Activated T-helper 1 cell treated with anti-CD3 and anti-CD28 coated beads, Interleukin-2, amount 50 U/mL, for 16 hours (primary cell): ENCODE data around the gene CR2.
"Not testable (repeated sequence)": the region's sequence is repeated elsewhere in the genome, so short reads cannot be mapped to it uniquely, and the experiment has no call there.

Experiments
- DNase-seq, 2 donors: peaks; one replicate each; pipeline ENCODE4 v3.0.0-alpha.2; 2020; ENCODE audit warnings: low read depth in 1 of 2, low spot score in 1 of 2

The CR2 gene

DNA sequence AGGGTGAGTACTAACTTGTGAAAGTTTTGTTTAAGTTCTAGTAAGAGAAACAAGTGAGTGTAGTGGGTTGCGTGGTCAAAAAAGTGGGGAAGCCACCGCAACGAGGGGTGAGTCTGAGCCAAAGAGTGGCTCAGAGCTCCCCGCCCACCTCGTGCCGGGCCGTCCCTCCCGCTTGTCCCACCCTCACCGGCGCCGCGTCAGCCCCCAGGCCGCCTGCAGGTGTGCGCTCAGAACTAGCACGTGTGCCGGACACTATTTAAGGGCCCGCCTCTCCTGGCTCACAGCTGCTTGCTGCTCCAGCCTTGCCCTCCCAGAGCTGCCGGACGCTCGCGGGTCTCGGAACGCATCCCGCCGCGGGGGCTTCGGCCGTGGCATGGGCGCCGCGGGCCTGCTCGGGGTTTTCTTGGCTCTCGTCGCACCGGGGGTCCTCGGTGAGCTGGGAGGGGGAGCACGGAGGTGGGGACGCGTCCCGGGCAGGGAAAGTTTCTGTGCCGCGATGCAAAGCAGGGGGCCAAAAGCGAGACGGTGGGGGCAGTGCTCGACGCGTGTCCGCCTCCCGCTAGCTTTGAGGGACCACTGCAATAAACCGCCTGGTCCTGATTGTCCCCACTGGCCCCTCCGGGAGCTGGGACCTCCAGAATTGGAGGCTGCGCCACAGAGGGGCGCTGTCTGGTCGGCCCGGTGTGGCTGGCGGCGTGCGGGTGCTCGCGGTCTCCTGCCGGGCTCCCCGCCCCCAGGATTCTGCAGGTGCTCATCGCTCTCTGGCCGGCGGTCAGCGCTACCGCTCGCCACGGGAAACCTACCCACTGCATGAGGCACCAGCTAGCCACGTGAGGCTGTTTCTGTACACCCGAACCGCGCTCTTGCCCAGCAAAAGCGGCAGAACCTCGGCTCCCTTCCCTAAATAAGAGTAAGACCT, at the start of gene CR2:
Gene CR2, plus strand, starts transcription at position 283 of the 919 bp plus-strand sequence. Its CDS starts 91 bp downstream, at position 374.
- no peak for DNase-seq

GRCh38 chr1:207404849-207405525, 49.1 kb upstream of the CR2 start:
- no peak for DNase-seq

- DNase-seq = no peak
Observed at GRCh38 chr1:207405814-207406213, 48.3 kb upstream of the CR2 start.

DNA sequence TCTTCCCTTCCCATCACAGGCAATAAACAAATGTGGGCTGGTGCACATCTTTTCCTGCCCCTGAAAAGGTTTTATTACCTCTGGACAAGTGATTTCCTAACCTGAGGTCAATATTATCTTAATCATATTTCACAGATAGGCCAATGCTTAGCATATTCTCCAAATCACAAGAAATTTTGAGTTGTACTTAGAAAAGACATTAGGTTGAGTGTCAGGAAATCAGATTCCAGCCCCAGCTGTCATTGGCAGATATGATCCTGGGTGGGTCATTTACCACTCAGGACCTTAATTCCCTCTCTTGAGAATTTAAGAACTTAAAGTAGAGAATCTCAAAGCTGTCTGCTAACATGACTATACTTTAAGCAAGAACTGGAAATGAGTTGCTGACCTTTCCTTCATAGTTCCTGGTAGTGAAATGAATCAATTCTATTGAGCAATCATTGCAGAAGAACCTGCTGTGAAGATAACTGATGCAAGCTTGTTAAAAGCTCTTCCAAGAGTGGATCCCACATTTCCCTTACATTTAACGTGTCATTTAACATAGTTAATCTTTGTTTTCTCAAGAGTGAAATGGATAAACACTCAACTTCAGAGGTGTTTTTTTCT, 46.4 kb upstream of the CR2 start:
- DNase-seq = no peak

GRCh38 chr1:207412845-207413244, 41.3 kb upstream of the CR2 start:
- no peak for DNase-seq

- DNase-seq = no peak
Observed at GRCh38 chr1:207414606-207415108, 39.5 kb upstream of the CR2 start.

DNA sequence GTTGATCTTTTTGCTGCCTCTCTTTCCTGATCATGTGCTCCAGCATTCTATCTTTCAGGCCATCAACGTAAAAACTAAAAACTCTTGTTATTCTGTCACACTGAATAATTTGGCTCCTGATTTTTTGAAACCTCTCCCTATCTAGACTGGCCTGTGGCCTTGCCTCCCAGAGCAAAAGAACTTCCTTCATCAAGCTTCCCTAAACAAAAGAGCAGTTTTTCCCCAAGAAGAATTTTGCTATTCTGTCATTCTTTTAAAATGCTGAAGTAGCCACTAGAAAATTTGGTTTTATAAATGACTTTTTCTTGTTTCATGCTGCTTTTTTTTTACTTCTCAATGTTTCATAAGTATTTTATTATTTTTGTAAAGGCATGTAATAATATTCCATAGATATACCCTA, 37.1 kb upstream of the CR2 start:
- DNase-seq = no peak

- DNase-seq = no peak
Observed at GRCh38 chr1:207418351-207418750, 35.8 kb upstream of the CR2 start.

- no peak for DNase-seq
Observed at GRCh38 chr1:207420109-207420508, 34.0 kb upstream of the CR2 start.

DNA sequence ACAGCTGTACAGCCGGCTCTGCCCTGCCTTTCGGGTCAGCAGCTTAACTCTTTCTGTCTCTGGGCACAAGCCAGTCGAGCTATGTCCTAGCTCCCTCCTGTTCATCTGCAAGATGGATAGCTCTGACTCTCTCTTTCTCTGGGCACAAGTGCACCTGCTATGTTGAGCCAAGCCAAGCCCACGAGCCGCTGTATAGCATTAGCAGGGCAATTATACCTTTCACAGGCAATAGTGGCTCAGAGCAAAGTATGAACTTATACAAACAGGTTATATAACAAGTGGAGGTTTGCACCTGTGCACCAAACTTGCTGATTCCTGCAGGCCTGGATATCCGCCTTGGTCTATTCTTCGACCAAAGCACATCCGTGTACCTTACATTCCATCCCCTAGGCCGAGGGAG, 33.0 kb upstream of the CR2 start:
- no peak for DNase-seq

- no peak for DNase-seq
Observed at GRCh38 chr1:207423560-207424292, 30.4 kb upstream of the CR2 start.

- DNase-seq = no peak
Observed at GRCh38 chr1:207424570-207425131, 29.5 kb upstream of the CR2 start.

DNA sequence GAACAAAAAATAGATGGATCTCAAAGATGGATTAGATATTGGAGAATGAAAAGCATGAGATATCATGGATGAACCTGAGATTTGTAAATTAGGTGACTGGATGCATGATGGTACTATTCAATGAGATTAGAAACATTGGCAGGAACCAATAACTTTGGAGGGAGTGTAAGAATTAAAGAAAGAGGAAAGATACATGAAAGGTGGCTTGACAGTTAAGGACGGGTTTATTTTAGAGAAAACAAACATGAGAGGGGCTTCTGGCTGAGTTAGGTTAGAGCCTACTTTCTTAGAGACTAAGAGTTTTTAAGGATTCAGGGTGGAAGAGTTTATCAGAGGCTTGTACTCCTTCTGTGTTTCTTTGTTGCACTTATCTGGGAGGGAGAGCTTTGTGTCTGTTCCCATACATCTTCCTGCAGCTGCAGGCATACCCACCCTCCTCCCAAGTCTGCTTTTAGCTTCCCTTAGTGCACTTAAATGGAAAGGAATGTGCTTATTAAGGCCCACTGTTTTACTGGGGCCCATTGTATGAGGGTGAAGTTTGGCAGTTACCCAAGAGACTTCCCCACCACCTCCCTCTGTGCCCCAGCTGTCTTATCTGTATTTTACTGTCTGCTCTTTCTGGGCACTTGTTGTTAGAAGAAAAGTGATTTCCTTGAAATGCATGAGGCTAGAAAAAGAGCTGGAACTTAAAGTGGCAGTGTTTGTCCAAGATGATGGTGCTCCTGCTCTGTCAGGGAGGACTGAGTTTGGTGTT, 26.1 kb upstream of the CR2 start:
- no peak for DNase-seq

DNA sequence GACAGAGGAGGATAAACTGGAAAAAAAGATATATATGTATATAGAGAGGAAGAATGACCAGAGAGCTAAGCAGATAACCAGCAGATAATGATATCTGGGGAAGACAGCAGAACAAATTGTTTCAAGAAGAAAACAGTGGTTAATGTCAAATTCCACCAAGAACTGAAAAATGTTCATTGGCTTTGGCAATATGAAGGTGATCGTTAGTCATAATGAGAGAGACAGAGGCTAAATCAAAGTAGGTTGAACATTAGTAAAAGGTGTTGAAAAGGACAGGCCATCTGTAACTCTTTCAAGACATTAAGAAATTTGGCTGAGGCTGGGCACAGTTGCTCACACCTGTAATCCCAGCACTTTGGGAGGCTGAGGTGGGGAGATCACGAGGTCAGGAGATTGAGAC, 25.3 kb upstream of the CR2 start:
- DNase-seq = no peak

DNA sequence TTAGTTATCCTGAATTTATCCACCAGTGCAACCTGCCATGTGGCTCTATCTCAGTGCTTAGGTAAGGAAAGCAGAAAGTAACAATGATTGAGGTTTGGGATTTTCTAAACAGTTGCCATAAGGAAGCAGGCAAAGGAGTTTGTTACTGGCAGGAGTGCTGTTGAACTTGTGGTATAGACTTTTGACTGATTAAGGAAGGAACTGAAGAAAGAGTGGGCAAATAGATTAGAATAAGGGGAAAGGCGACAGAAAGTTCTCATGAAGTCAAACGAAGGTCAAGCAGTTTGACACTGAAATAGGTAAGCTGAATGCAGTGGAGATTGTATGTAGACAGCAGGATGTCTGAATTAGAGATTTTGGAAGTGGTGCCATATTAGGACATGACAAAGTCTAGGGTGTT, 24.2 kb upstream of the CR2 start:
- DNase-seq = no peak

- DNase-seq = no peak
Observed at GRCh38 chr1:207430602-207431001, 23.5 kb upstream of the CR2 start.

DNA sequence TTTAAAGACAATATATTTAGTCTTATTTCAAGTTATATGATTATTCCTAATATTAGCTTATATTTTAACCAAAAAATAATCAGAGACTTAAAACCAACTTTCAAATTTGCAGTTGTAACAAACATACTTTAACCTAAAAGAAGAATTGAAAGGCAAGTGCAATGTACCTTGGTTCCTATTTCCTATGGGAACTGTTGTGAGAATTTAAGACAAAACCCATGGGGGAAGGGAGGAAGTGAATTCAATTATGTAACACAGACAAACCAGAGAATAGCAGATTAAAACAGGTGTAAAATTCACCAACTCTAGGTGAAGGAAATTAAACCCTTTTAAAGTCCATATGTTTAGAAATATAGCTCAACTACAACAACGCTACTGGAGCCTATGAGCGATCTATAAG, 22.6 kb upstream of the CR2 start:
- no peak for DNase-seq

- DNase-seq = no peak
Observed at GRCh38 chr1:207433435-207433834, 20.7 kb upstream of the CR2 start.

GRCh38 chr1:207436746-207437145, 17.4 kb upstream of the CR2 start:
- DNase-seq = not testable (repeated sequence)

DNA sequence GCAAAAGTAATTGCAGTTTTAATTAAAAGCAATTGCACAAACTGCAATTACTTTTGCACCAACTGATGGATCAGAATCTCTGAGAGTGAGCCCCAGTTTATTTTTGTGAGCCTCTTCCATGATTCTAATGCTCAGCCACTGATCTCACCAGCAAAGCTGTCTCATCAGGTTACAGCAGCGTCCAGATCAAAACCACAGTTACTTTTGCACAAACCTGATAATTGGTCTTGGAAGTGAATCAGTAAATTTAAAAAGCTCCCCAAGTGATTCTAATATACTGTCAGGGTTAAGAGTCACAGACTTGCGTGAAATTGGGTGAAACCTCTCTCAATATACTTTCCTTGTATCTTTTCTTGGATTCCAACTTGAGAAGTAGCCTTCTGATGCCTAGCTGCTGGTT, 13.5 kb upstream of the CR2 start:
- no peak for DNase-seq
